Right lobe of liver (tissue), 4 donors: Measurements from ENCODE around the gene TMEM42.

Source experiments
- POLR2A ChIP-seq: fragments of 450-650 bp; IDR thresholded peaks from one replicate; pipeline ENCODE4 v1.6.1; 2017; ENCODE audit warnings: antibody characterized with exemption, mild to moderate bottlenecking
- TF ChIP-seq, protein P1 (sequence below), 4 donors: fragments of 200-600 bp in 3 of 4; fragments of 450-650 bp in 1 of 4; IDR thresholded peaks; one replicate each; pipeline versions ENCODE4 v1.5.1 to v1.8.0; 2016 to 2022; ENCODE audit warnings: antibody characterized with exemption in 4 of 4, mild to moderate bottlenecking in 2 of 4
- donor health status: DM: no; HTN: no; CAD: no.
- donor health status: DM: no; HTN: no; CAD: no.
- donor health status: DM: no; HTN: yes; CAD: no.

- TF ChIP-seq, protein P1, sequence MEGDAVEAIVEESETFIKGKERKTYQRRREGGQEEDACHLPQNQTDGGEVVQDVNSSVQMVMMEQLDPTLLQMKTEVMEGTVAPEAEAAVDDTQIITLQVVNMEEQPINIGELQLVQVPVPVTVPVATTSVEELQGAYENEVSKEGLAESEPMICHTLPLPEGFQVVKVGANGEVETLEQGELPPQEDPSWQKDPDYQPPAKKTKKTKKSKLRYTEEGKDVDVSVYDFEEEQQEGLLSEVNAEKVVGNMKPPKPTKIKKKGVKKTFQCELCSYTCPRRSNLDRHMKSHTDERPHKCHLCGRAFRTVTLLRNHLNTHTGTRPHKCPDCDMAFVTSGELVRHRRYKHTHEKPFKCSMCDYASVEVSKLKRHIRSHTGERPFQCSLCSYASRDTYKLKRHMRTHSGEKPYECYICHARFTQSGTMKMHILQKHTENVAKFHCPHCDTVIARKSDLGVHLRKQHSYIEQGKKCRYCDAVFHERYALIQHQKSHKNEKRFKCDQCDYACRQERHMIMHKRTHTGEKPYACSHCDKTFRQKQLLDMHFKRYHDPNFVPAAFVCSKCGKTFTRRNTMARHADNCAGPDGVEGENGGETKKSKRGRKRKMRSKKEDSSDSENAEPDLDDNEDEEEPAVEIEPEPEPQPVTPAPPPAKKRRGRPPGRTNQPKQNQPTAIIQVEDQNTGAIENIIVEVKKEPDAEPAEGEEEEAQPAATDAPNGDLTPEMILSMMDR (IDR thresholded peaks at IDR 0.05), result no peak
- no peak for TF ChIP-seq POLR2A
Observed at GRCh38 chr3:44907612-44908011, 45.9 kb downstream of the TMEM42 start.
